HL-60 (cell line): ENCODE results near the gene CYGB.

Source experiments
- DNase-seq, 2 experiments: peaks; one replicate each; pipeline ENCODE4 v3.0.0-alpha.2; 2010 to 2020; ENCODE audit warnings: low read depth in 1 of 2, low spot score in 1 of 2
- H3K27ac ChIP-seq: fragments of 250-450 bp; sonication (Bioruptor Pico); replicated peaks from 2 replicates; pipeline ENCODE4 v1.5.1; 2020; ENCODE audit warnings: mild to moderate bottlenecking, moderate library complexity
- H3K27me3 ChIP-seq: fragments of 250-450 bp; sonication (Bioruptor Pico); 2 replicates; pipeline ENCODE4 v1.5.1; 2021; ENCODE audit warnings: mild to moderate bottlenecking, moderate library complexity; ENCODE audit not compliant: insufficient read depth, poor library complexity, severe bottlenecking
- H3K4me3 ChIP-seq: replicated peaks from 2 replicates; pipeline ENCODE4 v1.5.1; 2011; ENCODE audit warnings: mild to moderate bottlenecking, control low read depth, low read length; ENCODE audit not compliant: insufficient read depth
- CTCF ChIP-seq: IDR thresholded peaks from one replicate; pipeline ENCODE4 v1.5.1; 2011; ENCODE audit warnings: low read length, control low read depth, inconsistent platforms; ENCODE audit not compliant: insufficient read depth
- GABPA ChIP-seq: IDR thresholded peaks from 2 replicates; pipeline ENCODE4 v1.6.1; 2012; ENCODE audit warnings: low read depth
- POLR2AphosphoS5 ChIP-seq: IDR thresholded peaks from 2 replicates; pipeline ENCODE4 v1.6.1; 2012; ENCODE audit warnings: low read depth
- REST ChIP-seq: IDR thresholded peaks from 2 replicates; pipeline ENCODE4 v1.6.1; 2012; ENCODE audit warnings: low read depth; ENCODE audit not compliant: insufficient replicate concordance
- SPI1 ChIP-seq: IDR thresholded peaks from 2 replicates; pipeline ENCODE4 v1.6.1; 2012; ENCODE audit warnings: low read depth, mild to moderate bottlenecking, borderline replicate concordance

CYGB gene

GRCh38 chr17:76513306-76513692, 24.2 kb downstream of the CYGB start:
- TF ChIP-seq GABPA, result no peak
- no peak for TF ChIP-seq REST
- no peak for TF ChIP-seq SPI1
- TF ChIP-seq CTCF, result no peak
- TF ChIP-seq POLR2AphosphoS5, result no peak
- Histone ChIP-seq H3K4me3 (no peak overlapping the region), H3K27me3 (no peaks in the 10 kb centered on the region), H3K27ac (no peak overlapping the region)
- no peak for DNase-seq

- TF ChIP-seq CTCF (no peak), SPI1 (no peak), POLR2AphosphoS5 (no peak), GABPA (no peak), REST (no peak)
- no peaks in the 10 kb centered on the region for H3K27me3 ChIP-seq
- no peak overlapping the region for H3K4me3 ChIP-seq
- DNase-seq, result no peak
- no peak overlapping the region for H3K27ac ChIP-seq
These were observed 24.9 kb downstream of the CYGB start for GRCh38 chr17:76512366-76513305.

- no peak overlapping the region for H3K4me3 ChIP-seq
- TF ChIP-seq GABPA, result no peak
- no peak for TF ChIP-seq POLR2AphosphoS5
- no peak for TF ChIP-seq CTCF
- TF ChIP-seq SPI1, result no peak
- no peak for TF ChIP-seq REST
- peak in 1 of 2 experiments; percentile 73 for DNase-seq
- peaks cover 4% of the 10 kb centered on the region for H3K27me3 ChIP-seq
- H3K27ac ChIP-seq, result no peak overlapping the region
These were observed 25.7 kb downstream of the CYGB start for GRCh38 chr17:76511668-76512365.
